ENCODE results near the gene PTPRK.

Gene PTPRK

DNA sequence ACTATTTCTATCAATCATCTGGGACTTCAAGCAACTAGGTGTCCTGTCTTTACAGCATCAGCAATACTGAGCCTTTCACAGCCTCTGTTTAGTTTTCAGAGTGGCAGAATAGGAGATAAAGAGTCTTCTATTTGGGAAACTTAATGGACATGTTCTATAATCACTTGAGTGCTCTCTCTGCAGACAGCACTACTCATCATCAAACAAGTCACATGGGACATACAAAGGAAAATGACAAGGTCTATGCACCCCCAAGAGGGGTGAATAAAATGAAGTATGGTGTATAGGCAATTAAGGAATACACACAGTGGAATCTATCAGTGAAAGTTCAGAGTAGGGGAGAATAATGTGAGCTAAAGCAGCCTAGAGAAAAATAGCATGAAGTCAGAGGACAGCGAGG lies 381.7 kb downstream of the PTPRK start:
- no peak for DNase-seq (ENCODE audit: low read depth)

GRCh38 chr6:128135325-128135724 lies 385.1 kb downstream of the PTPRK start:
- DNase-seq (ENCODE audit: low read depth): no peak

GRCh38 chr6:128131566-128131965 lies 388.8 kb downstream of the PTPRK start:
- peak; percentile 73 for DNase-seq (ENCODE audit: low read depth)

DNA sequence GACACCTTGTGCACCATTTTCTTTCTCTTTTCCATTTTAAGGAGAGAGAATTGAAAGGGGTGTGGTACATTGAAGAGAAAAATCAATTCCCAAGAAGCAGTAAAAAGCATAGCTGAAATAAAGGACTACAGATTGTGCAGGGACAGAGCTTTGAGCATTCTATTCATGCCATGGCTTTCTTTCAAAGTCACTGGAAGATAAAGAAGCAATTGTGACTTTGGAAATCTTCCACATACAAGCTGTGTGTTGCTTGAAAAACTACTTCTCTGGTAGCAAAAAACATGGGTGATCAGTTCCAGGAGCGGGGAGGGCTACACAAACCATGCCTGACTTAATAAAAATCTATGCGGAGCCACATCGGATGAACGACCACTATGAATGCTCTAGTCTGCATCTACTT lies 389.4 kb downstream of the PTPRK start:
- no peak for DNase-seq (ENCODE audit: low read depth)

- no peak for DNase-seq (ENCODE audit: low read depth)
Observed at GRCh38 chr6:128129679-128130078, 390.7 kb downstream of the PTPRK start.

DNA sequence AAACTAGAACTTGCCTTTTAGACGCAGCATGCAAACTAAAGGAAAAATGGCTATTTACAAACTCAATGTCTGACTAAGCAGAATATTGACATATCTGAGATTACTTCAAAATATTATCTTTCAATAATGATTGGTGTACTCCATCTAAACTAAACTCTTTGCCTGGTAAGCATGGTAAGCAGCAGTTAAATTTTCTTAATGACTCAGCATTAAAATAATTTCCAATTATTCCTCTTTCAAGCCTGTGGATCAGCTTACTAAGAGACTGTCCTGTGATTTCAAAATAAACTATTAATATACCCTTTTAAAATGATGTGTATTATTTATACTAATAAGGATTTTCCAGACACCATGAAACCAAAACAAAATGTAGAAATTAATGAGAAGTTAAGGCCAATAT lies 392.7 kb downstream of the PTPRK start:
- DNase-seq (ENCODE audit: low read depth): no peak

GRCh38 chr6:128124713-128125112 lies 395.7 kb downstream of the PTPRK start:
- peak; percentile 58 for DNase-seq (ENCODE audit: low read depth)

DNA sequence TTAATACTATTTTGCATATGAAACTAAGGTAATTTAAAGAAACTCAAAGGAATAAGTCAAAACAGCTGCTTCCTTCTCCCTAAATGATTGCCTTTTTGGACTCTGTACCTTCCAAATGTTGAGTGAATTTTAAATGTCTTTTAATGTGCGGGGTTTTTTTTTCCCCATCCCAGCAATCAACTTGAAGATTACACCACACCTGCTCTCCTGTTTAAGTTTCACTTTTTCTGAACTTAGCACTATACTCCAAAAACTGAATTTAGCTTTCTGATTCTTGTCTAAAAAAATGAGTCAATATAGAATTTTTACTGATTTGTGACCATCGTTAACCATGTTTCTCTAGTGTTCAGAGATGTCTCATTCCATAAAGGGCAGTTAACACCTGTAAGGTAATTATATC lies 398.8 kb downstream of the PTPRK start:
- DNase-seq (ENCODE audit: low read depth): no peak

- no peak for DNase-seq (ENCODE audit: low read depth)
Observed at GRCh38 chr6:128121190-128121589, 399.2 kb downstream of the PTPRK start.

- peak; percentile 71 for DNase-seq (ENCODE audit: low read depth)
Observed at GRCh38 chr6:128118401-128118800, 402.0 kb downstream of the PTPRK start.

DNA sequence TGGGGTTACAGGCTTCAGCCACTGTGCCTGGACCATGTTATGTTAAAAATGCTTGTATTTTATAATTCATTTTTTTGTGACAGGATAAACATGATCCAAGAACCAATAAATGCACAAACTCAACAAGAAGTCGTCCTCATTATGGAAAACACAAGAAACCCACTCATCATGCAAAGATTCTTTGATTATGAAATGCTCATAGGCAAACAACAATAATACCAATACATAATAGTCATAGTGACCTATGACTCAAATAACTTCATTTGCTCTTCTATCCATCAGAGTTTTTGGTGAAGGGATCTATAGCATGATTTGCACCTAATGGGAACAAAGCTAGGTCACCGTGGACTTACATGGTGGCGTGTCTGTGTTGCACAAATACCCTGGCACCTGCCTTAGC lies 402.5 kb downstream of the PTPRK start:
- no peak for DNase-seq (ENCODE audit: low read depth)

DNA sequence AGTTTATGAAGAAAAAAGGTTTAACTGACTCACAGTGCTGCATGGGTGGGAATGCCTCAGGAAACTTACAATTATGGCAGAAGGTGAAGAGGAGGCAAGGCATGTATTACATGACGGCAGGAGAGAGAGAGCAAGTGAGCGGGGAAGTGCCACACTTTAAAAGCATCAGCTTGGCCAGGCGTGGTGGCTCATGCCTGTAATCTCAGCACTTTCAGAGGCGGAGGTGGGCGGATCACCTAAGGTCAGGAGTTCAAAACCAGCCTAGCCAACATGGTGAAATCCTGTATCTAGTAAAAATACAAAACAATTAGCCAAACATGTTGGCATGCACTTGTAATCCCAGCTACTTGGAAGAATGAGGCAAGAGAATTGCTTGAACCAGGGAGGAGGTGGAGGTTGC lies 406.2 kb downstream of the PTPRK start:
- DNase-seq (ENCODE audit: low read depth): no peak

GRCh38 chr6:128112494-128112893 lies 407.9 kb downstream of the PTPRK start:
- DNase-seq (ENCODE audit: low read depth): peak; percentile 1

DNA sequence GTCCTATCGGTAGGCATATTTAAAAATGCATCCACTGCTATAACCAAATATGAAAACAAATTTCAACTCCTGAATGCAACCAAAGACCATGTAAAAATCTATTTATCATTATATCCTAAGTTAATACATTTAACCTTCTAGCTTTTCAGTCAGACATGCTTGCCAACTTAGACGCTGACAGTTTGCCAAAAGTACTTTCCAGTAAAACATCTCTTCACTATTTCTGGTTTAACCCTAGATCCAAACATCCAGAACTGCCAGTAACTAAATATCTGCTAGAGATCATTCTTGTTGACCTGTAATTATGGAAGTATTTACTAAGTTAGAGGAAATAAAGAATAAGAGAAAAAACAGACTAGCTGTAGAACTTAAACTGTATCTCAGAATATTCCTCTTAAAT lies 409.3 kb downstream of the PTPRK start:
- DNase-seq (ENCODE audit: low read depth): peak; percentile 16

DNA sequence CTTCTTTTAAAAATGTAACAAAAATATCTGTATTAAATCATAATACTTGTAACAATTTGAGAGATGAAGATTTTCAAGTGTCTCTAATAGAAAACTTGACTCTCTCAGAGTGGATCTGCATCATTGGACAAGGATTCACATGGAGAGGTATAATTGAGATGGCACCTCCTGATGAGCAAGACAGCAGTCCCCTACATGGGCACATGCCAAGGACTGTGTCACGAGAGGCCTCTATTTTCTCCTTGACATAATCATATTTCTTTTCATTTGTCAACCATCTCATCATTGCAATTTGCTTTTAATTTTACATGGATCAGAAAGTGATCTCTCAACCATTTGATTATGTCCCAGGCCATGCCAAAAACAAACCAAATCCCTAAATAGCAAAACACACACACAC lies 412.7 kb downstream of the PTPRK start:
- no peak for DNase-seq (ENCODE audit: low read depth)

DNA sequence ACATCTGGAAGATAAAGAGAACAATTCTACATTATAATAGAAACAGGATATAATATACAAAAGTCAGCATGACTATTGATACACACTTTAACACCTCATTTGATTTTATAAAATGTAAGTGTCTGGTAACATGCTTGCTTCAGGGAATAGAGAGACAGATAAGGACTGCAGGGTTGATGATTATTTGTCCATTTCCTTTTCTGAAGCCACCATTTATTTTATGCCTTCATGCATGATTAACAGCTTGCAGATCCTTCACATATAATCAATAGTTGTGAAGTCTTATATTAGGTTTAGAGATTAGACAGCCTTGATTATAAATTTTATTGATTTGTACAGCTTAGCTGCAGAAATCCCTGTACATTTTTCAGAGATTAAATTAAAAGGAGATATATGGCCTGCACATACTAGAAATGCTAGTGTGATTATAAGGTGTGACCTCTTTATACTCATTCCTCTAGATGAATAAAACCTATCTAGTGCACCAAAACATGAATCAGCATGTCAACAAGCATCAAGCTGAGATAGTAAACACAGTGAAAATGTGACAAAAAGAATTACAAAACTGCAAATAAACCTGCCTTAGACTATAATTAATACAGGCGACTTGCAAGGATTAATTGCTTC lies 420.7 kb downstream of the PTPRK start:
- DNase-seq (ENCODE audit: low read depth): no peak

GRCh38 chr6:128098000-128098581 lies 422.3 kb downstream of the PTPRK start:
- no peak for DNase-seq (ENCODE audit: low read depth)

- no peak for DNase-seq (ENCODE audit: low read depth)
Observed at GRCh38 chr6:128097009-128097408, 423.4 kb downstream of the PTPRK start.

GRCh38 chr6:128095362-128095761 lies 425.0 kb downstream of the PTPRK start:
- DNase-seq (ENCODE audit: low read depth): peak; percentile 3

DNA sequence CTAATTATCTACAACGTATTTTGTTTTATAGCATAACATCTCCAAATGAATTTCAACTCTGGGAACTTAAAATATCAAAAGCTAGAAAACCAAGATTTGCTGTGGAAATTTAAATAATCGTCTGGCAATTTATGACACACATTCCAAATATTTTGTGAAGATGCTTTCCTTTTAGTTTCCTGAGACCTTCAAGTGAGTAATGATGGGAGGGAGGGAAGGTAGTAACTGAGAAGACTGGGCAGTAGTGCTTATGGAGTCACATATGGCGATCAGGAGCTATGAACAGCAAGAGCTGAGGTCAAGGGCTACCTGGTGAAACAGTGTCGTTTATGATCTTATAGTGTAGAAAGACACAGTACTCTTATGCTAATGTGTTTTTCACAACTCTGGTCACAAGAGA lies 441.4 kb downstream of the PTPRK start:
- peak; percentile 40 for DNase-seq (ENCODE audit: low read depth)

DNA sequence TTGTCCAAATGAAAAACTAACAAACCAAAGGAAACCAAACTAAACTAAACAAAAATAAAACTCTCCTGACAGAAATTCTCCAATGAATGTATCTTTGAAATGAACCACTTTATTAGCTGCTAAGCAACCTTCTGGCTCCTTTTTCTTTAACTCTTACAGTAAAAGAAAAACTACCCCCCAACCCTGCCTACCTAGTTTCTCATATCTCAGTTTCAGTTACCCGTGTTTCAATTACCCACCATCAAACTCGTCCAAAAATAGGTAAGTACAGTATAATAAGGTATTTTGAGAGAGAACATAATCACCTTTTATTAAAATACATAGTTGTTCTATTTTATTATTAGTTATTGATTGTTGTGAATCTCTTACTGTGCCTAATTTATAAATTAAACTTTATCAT lies 442.1 kb downstream of the PTPRK start:
- DNase-seq (ENCODE audit: low read depth): no peak

GRCh38 chr6:128076843-128077242 lies 443.6 kb downstream of the PTPRK start:
- no peak for DNase-seq (ENCODE audit: low read depth)

DNA sequence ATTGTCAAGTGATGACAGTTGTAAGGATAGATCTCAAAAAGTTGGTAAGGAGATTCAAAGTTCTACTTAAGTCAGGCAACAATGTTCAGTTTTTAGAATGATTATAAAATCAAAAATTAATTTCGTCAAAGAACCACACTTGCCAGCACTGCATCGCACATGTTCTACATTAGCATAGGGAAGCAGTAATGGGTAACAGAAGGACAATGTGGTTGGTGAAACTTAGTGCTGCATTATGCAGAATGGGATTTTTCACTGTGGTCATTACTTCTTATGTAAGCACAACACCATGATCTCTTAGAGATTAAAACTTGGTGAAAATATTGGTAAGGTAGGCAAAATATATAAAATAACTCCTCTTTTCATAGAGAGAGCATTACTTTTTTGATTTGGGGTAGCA lies 445.8 kb downstream of the PTPRK start:
- DNase-seq (ENCODE audit: low read depth): no peak

DNA sequence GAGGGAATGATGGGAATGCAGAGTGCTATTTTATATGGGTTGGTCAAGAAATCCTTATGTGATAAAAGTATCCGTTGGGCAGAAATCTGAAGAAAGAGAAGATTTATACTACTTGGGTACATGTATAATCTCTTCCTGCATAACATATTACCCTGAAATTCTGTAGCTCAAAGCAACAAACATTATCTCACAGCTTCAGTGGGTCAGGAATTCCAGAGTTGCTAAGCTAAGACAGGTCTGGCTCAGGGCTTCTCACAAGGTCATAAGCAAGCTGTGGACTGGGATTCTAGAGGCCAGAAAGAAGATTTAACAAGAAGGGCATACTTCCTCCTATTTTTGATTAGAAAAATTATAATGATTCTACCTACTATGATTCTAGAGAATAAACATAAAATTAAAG lies 447.0 kb downstream of the PTPRK start:
- no peak for DNase-seq (ENCODE audit: low read depth)
